HG03064 (cell line): ENCODE data around the gene SLC38A8.

Experiments used
- ATAC-seq: cut with Tn5 transposase; IDR thresholded peaks from one replicate; pipeline ENCODE4 v1.9.1; 2021; ENCODE audit warnings: low read depth; ENCODE audit not compliant: unreplicated experiment

The SLC38A8 gene

GRCh38 chr16:84069540-84069939 is 26.9 kb upstream of the SLC38A8 start:
- no peak for ATAC-seq

- no peak for ATAC-seq
Observed at GRCh38 chr16:84068783-84069462, 26.3 kb upstream of the SLC38A8 start.

GRCh38 chr16:84068041-84068440 is 25.4 kb upstream of the SLC38A8 start:
- ATAC-seq, result no peak

- ATAC-seq, result no peak
Observed at GRCh38 chr16:84067640-84068039, 25.0 kb upstream of the SLC38A8 start.

GRCh38 chr16:84065536-84066132 is 23.0 kb upstream of the SLC38A8 start:
- no peak for ATAC-seq

GRCh38 chr16:84063980-84064379 is 21.4 kb upstream of the SLC38A8 start:
- no peak for ATAC-seq

GRCh38 chr16:84062734-84063640 is 20.4 kb upstream of the SLC38A8 start:
- ATAC-seq, result no peak

GRCh38 chr16:84061236-84061819 is 18.7 kb upstream of the SLC38A8 start:
- ATAC-seq, result no peak

- no peak for ATAC-seq
Observed at GRCh38 chr16:84059946-84060901, 17.6 kb upstream of the SLC38A8 start.

- ATAC-seq, result no peak
Observed at GRCh38 chr16:84059111-84059510, 16.5 kb upstream of the SLC38A8 start.

- ATAC-seq, result no peak
Observed at GRCh38 chr16:84058664-84059063, 16.1 kb upstream of the SLC38A8 start.

- ATAC-seq, result no peak
Observed at GRCh38 chr16:84058211-84058610, 15.6 kb upstream of the SLC38A8 start.

- no peak for ATAC-seq
Observed at GRCh38 chr16:84056933-84057332, 14.3 kb upstream of the SLC38A8 start.

- ATAC-seq, result no peak
Observed at GRCh38 chr16:84055801-84056634, 13.4 kb upstream of the SLC38A8 start.

GRCh38 chr16:84055366-84055765 is 12.8 kb upstream of the SLC38A8 start:
- no peak for ATAC-seq

- no peak for ATAC-seq
Observed at GRCh38 chr16:84054916-84055315, 12.3 kb upstream of the SLC38A8 start.

- no peak for ATAC-seq
Observed at GRCh38 chr16:84054271-84054670, 11.7 kb upstream of the SLC38A8 start.

- no peak for ATAC-seq
Observed at GRCh38 chr16:84053237-84053636, 10.6 kb upstream of the SLC38A8 start.

GRCh38 chr16:84052071-84052622 is 9.6 kb upstream of the SLC38A8 start:
- ATAC-seq, result no peak
